GM19438 (cell line): ENCODE results near the gene CD300E.

Experiments
- ATAC-seq: cut with Tn5 transposase; IDR thresholded peaks from one replicate; pipeline ENCODE4 v1.9.1; 2021; ENCODE audit warnings: low read depth; ENCODE audit not compliant: unreplicated experiment

CD300E gene, protein sequence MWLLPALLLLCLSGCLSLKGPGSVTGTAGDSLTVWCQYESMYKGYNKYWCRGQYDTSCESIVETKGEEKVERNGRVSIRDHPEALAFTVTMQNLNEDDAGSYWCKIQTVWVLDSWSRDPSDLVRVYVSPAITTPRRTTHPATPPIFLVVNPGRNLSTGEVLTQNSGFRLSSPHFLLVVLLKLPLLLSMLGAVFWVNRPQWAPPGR

DNA sequence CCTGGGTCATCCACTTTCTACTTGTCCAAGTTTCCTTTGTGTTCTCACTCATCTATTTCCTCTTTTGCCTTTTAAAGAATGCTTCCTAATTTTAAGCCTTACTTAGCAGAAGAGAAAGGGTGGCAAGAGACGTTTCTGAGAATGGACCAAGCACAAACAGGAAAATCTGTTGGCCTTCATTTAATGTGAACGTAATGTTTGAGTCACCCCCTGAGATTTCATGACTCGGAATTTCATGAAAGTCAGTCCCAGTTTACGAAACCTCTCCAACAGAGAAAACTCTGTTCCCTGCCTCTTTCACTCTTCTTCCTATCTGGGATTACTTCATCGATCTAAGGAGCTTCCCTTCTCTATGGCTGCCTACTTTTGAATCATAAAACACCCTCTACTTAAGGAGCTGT, at the start of gene CD300E:
CD300E (minus strand) TSS at position 46 of the 401 bp plus-strand sequence. CDS start 117 bp downstream, outside the sequence.
- no peak for ATAC-seq

DNA sequence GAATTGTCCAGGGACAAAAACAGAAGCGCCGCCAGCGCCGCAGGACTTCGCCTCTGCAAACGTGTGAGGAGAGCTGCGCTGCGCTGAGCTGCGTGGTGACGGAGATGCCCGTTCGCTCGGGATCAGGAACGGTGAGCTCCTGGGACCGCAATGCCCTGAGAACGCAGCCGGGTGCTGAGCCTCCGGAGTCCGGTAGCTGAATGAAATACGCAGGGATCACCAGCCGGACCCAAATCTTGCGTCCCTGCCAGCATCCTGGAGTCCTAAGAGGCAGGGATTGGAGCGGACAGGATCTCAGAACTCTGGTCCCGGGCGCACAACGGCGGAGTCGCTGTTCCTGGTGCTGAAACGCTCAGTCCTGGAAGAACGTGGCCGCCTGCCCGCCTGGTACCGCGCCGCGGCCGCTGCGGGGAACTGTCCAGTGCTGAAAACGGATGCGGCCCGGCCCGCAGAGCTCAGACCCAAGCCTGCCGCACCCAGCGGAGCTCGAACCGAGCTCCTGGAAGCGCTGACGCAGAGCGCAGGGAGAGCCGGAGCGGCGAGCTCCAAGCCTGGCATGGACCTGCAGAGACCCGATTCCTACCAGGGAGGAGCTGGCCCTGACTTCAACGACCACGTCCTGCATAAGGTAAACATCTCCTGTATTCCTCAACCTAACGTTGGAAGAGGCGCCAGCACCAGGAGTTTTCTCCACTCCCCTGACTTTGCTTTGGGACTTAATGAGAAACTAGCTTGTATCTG, 47.7 kb upstream of the CD300E start:
- ATAC-seq: no peak

DNA sequence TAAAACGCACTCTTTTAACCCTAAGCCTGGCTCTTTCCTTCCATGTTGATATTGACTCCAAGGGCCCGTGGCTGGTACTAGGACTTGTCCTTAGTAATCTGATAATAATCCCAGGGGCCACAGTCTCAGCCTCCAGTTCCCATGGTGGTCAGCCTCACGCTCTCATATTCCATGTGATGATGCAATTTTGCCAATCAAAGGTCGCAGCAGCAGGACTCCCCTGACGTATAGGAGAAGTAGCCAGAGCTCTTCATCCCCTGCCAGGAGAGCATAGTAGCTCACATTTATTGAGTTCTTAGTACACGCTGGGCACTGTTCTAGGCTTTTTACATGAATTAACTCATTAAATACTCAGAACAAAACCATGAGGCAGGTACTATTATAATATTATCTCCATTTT, 46.8 kb upstream of the CD300E start:
- ATAC-seq: no peak

DNA sequence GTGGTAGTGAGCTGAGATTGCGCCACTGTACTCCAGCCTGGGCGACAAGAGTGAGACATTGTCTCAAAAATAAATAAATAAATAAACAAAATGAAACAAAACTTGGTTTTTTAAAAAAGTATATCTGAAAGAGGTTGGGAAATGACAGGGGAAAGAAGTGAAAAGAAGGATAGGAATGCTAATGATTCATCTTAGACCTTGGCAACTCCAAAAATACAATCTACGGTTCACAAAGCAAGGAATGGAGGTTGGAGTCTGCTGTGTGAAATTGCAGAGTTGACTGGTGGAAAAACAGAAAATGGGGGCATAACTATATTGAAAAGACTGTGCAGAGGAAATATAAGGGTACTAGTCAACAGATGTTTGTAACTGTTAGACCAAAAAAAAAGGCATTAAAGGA, 40.0 kb upstream of the CD300E start:
- no peak for ATAC-seq

DNA sequence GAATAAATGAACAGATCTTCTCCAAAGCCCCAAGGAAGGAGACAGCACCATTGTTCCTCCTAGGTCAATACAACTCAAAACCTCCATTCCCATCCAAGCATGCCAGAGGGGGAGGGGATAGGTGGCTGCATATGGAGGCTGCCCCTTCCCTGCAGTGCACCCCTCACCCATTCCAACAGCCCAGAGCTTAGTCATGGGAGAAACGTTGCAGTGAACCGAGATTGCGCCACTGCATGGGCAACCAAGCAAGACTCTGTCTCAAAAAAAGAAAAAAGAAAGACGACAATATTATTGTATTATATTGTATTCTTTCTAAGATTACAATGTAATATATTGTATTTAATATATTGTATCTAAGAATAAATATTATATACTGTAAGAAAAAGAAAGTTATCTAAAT, 36.4 kb upstream of the CD300E start:
- ATAC-seq: no peak

DNA sequence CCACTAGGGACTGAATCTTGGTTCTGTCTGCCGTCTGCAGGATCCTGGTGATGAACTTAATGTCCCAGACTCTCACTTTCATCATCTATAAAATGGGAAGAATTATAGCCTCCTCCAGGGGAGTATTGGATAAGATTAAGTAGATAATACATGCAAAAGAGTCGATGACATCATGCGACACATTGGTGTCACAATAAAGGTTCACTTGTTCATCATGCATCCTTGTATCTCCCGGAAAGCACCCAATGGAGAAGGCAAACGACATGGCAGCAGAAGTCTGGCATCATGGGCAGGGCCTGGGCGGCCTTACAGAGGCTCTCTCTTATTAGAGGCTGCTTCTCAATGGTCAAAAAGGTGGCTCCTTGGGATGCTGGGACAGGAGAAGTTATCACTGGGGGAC, 35.1 kb upstream of the CD300E start:
- no peak for ATAC-seq

DNA sequence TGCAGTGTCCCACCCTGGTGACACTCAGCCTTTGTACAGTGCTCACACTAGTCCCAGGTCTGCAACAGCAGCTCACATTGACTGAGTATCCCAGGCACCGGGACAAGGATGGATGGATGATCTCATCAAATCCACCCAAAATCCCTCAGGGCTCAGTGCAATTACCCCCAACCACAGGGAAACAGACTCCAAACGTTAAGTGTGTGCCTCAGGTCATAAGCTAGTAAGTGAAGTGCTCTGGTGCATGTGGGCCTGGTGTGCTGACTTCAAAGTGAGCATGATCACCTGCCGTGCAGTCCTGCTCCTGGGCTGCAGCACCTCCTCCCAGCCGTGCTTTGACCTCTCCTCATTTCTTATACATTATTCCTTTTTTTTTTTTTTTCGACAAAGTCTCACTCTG, 31.2 kb upstream of the CD300E start:
- ATAC-seq: no peak

DNA sequence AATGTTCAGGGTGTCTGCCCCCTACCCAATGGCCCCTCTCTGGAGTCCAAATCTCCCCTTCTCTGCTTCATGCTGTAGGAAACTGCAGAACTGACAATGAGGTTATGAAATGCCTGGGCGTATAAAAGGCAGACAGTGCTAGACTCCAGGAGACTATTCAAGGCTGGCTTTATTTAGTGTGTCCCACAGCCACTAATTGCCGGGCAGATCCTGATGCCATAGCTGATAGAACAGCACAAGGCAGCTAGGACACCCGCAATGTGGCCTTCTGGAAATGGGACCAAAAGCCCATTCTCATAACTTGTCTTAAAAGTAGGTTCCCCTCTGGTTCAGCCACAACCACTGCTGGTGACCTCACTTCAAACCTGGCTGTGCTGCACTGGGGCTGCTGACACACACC, 28.5 kb upstream of the CD300E start:
- ATAC-seq: no peak

DNA sequence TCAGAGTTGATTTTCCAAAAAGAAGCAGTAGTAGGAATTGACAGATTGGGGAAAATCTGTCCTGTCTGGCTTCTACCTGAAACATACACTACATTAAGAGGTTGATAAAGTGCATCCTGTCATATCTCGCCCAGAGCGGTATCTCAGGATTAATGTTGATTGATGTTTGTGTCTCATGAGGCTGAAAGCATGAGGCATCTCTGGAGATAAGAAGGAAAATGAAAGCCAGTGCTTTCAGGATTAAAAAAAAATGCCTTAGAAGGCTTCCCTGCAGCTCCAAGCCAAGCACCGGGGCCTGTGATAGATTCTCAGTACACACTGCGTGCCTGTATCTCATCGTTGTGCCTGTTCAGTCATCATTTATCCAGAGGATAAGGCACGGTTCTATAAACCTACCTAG, 26.4 kb upstream of the CD300E start:
- no peak for ATAC-seq

DNA sequence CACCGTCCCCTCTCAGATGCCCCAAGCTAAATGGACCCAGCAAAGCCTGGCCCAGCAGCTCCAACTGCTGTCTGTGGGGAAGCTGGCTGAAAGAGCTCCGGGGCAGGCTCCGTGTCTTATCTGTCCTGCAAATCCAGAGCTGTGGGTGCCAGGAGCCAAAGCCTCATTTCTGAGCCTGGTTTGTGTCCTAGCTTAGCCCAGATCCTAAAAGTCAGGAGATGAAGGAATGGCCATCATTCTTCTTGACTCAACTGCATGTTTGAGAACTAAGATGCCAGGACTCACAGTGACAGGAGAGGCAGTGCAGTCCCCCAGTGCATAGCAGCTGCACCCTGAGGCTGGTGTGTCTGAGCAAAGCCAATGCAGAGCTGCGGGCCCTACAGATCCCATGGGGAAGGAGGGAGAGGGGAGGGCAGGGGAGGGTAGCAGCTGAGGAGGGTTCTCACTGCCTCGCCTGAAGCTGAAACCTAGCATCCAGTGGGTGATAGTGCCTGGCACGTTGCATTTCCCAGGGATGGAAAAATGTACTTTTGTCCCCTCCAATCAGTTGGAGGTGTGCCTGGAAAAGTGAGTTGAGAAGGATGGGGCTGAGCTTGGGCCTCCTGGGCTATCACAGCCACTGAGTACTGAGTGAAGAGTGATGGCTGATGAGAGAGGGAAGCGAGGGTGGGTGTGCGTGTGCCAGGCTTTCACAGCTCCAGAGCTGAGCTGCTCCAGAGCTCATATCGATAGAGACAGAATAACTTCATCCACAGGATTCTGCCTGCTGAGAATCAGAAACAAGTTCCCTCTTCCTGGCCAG, 24.5 kb upstream of the CD300E start:
- no peak for ATAC-seq

DNA sequence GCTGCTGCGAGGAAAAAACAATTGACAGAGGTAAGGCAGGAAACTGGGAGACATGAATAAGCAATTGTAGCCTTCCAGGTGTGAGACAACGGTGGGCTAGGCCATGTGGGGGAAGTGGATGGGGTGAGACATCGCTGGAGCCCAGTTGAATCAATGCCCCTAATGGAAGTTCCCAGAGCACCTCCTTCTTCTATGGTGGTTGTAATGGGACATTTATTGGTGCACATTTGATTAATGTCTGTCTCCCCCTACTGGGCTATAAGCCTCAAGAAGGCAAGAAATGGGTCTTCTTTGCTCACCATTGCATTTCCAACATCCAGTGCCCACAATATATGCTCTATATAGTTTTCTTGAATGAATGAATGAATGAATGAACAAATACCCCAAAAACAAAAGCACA, 22.7 kb upstream of the CD300E start:
- no peak for ATAC-seq

DNA sequence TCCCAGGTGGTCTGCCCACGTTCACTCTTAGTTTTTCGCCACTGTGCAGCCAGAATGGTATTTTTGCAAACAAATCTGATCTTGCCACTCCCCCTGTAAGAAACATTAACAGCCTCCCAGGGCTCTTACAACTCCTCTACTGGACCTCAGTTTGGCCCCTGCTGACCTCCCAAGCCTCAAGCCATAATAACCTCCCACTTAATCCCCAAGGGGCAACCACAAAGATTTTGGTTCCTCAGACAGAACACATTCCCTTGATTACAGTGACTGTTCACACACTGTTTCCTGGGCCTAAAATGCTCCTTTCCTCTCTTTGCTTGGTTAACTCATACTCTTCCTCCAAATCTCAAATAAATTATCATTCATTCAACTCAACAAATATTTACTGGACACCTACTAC, 21.5 kb upstream of the CD300E start:
- no peak for ATAC-seq

DNA sequence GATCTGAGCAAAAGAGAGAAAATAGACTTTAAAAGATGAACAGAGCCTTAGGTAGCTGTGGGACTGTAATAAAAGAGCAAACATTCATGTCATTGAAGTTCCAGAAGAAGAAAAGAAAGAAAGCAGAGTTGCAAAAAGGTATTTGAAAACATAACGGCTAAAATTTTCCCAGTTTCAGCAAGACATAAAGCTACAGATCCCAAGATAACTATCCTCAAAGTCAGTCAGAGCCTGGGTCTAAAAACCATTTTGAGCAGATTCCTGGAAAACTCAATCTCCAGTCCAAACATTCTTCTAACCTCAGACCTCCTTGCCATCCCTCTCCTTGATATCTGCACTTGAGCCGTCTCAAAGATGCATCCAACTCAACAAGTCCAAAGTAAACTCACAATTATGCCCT, 20.9 kb upstream of the CD300E start:
- no peak for ATAC-seq

DNA sequence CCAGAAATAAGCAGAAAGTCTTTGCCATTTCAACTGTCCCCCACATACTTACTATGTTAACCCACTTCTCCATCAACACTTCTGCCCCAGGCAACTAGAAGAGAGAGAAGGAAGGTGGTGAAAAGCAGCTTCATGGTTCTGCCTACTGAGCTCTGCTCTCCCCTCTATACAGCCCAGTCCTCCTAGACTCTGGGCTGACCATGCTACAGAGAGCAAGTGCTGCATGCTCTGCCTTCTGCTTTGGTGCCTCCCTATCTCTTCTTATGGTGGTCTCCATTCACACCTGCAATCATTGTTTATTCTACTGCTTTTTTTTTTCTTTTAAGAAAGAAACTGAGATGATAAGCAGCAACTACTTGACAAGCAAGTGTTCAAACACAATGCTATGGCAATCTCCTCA, 20.3 kb upstream of the CD300E start:
- ATAC-seq: no peak

DNA sequence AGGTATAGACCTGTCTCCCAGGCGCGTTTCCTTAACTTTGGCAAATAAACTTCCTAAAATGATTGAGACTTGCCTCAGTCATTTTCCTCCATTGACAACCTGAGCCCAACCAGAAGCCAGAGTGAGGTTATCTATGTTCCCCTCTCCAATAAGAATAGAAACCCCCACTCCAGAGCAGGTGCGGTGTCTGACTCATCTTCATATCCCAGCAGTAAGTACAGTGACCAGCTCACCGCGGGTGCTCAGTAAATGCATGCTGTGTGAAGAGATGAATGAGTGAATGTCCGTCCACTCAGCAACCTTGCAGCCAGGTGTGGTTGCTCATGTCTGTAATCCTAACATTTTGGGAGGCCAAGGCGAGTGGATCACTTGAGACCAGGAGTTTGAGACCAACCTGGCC, 19.5 kb upstream of the CD300E start:
- no peak for ATAC-seq

DNA sequence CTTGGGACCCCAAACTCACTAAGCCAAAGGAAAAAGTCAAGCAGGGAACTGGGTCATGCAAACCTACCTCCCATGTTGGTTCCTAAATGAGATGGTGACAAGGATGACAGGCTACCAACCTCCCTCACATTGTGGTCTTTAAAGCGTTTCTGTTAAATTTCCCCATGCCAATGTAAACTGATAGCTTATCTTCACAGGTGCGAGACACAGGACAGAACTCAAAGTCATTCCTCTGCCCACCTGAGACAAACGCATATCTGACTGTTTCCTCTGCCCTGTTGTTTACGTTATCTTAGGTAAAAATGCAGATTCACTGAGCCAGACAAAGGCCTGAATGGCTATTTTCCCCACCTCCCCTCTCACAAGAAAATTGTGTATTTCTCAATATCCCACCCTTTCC, 19.0 kb upstream of the CD300E start:
- no peak for ATAC-seq

DNA sequence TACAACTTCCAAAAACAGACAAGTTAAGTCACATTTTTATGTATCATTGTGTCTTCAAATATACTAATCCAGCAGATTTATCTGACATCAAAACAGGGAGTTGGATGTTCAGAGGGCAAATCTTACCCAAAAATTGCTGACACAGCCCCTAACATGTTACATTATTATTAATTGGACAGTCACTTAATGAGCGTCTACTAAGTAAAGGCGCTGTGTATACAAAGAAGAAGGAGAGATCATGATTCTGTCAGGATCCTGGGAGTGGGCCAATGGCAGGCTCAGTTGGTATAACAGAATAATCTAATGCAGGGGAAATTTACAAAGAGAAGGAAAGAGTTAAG, 18.4 kb upstream of the CD300E start:
- no peak for ATAC-seq

DNA sequence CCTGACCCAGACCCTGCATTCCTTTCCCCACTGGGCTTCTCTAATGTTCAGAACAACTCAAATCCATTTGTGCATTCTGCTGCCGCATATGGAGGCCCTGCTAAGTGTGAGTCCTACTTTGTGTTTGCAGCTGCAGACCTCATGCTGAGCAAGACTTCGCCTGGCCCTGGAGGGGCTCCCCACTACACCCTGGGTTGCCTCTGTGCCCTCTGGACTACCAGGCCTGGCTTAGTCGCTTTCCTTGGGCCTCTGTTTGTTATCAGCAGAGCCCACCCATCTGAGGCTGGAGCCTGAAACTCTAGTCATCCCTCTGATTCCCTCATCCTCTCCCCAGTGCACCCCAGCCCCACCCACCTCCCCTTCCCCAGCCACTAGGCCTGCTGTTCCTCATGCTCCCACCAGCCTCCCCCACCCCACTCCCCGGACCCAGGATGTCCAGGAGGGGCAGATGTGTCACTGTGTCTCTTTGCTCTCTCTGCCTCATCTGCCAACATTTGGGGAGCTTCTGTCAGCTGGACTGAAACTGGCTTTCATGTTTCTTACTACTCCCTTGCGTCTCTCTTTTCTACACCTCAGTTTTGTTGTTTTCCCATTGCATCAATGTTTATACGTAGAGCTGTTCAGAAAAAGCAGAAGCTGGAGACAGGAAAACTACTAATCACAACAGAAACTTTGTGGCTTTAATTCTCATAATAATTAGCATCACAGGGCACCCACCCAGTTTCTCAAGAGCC, 17.9 kb upstream of the CD300E start:
- ATAC-seq: no peak

DNA sequence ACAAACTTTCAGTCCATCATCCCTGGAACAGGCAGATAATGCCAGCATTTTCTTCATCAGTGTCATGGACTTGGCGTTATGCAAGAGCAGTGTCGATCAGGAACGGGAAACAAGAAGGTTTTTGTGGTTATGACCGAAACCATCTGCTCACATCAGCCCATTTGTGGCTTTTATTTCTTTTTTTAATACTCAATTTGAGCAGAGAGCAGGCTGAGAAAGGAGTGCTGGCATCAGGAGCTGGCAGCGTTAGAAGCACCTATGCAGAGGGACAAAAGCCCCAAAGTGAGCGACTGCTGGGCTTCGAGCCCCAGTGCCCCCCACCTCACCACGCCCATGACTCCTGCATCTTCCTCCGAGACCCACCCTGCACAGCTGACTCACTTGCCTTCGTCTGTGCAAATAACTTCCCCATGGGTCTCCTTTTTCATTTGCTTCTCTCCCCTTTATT, 16.2 kb upstream of the CD300E start:
- ATAC-seq: no peak

DNA sequence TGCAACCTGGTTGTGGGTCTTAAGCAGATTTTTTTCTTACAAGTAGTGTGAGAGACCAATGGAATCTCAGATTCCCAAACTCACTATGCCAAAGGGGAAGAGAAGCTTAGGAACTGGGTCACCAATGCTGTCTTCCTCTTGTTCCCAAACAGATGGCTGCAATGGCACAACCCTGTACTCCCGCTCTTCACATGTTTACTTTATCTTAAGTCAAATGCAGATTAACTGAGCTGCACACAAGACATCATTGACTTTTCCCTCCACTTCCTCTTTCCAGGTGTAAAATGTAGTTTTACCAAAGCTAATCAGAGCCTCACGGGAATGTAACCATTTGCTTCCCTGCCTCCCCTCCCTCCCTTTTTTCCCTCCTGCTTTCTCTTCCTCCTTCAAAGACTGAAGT, 14.4 kb upstream of the CD300E start:
- ATAC-seq: no peak

DNA sequence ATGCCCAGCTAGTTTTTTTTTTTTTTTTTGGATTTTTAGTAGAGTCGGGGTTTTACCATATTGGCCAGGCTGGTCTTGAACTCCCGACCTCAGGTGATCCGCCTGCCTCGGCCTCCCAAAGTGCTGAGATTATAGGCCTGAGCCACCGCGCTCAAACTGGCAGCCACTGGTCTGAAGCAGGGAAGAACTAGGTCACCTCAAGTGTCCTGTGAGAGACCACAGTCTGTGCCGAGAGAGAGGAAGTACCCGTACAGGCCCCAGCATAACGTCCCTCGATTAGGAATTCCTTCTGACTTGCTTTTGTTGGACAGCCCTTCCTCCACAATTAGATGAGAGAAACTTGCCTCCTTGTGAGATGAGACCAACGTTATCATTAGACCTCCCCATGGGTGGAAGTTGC, 13.7 kb upstream of the CD300E start:
- no peak for ATAC-seq
